Stimulated activated CD4-positive, alpha-beta T cell treated with anti-CD3 and anti-CD28 coated beads, Interleukin-15, amount 100 ng/mL, for 48 hours (primary cell): ENCODE measurements around the gene CHD6.
A peak's percentile ranks its signal among the peaks of the same experiment; 100 is the strongest.

Experiments used
- DNase-seq, 2 donors: peaks; one replicate each; pipeline ENCODE4 v3.0.0-alpha.2; 2020; ENCODE audit warnings: low read depth in 2 of 2

CHD6 gene

GRCh38 chr20:41509316-41510200 lies 108.6 kb downstream of the CHD6 start:
- DNase-seq, result no peak

- no peak for DNase-seq
Measured at GRCh38 chr20:41508335-41508734, 109.8 kb downstream of the CHD6 start.

- DNase-seq, result no peak
Measured at GRCh38 chr20:41507851-41508250, 110.3 kb downstream of the CHD6 start.

- no peak for DNase-seq
Measured at GRCh38 chr20:41507436-41507835, 110.7 kb downstream of the CHD6 start.

GRCh38 chr20:41506192-41506915 lies 111.8 kb downstream of the CHD6 start:
- DNase-seq, result no peak

- DNase-seq, result no peak
Measured at GRCh38 chr20:41505184-41505583, 113.0 kb downstream of the CHD6 start.

- no peak for DNase-seq
Measured at GRCh38 chr20:41501376-41501775, 116.8 kb downstream of the CHD6 start.

- DNase-seq, result no peak
Measured at GRCh38 chr20:41499961-41500725, 118.0 kb downstream of the CHD6 start.

GRCh38 chr20:41499064-41499463 lies 119.1 kb downstream of the CHD6 start:
- no peak for DNase-seq

- DNase-seq, result no peak
Measured at GRCh38 chr20:41497186-41497895, 120.8 kb downstream of the CHD6 start.

- no peak for DNase-seq
Measured at GRCh38 chr20:41494451-41494850, 123.7 kb downstream of the CHD6 start.

- DNase-seq, result no peak
Measured at GRCh38 chr20:41483553-41483930, 134.6 kb downstream of the CHD6 start.

- DNase-seq, result no peak
Measured at GRCh38 chr20:41482647-41483552, 135.3 kb downstream of the CHD6 start.

GRCh38 chr20:41480054-41480770 lies 138.0 kb downstream of the CHD6 start:
- DNase-seq, result peak in 1 of 2 donors; percentile 1

- no peak for DNase-seq
Measured at GRCh38 chr20:41479113-41479512, 139.1 kb downstream of the CHD6 start.

- no peak for DNase-seq
Measured at GRCh38 chr20:41478026-41478425, 140.2 kb downstream of the CHD6 start.

- DNase-seq, result no peak
Measured at GRCh38 chr20:41476446-41476845, 141.7 kb downstream of the CHD6 start.

- no peak for DNase-seq
Measured at GRCh38 chr20:41476013-41476441, 142.2 kb downstream of the CHD6 start.

GRCh38 chr20:41475503-41475902 lies 142.7 kb downstream of the CHD6 start:
- DNase-seq, result no peak
